ENCODE measurements around the gene ACTMAP. TPM values are rescaled to one million over a fixed set of nuclear protein-coding genes. Genes with fewer than 3 reads are reported as not detected.
A peak's percentile ranks its signal among the peaks of the same experiment; 100 is the strongest.

The ACTMAP gene
- total RNA-seq, 1 experiment from 2014 or later, result 1.6 TPM

GRCh38 chr19:40723661-40724254, 26.5 kb downstream of the ACTMAP start:
- no peak for DNase-seq (ENCODE audit: extremely low read depth, low read depth)

- DNase-seq (ENCODE audit: extremely low read depth, low read depth), result no peak
Observed at GRCh38 chr19:40721936-40722661, 28.2 kb downstream of the ACTMAP start.

GRCh38 chr19:40721140-40721486, 29.2 kb downstream of the ACTMAP start:
- no peak for DNase-seq (ENCODE audit: extremely low read depth, low read depth)

GRCh38 chr19:40719414-40719894, 30.8 kb downstream of the ACTMAP start:
- no peak for DNase-seq (ENCODE audit: extremely low read depth, low read depth)

GRCh38 chr19:40718774-40719391, 31.4 kb downstream of the ACTMAP start:
- no peak for DNase-seq (ENCODE audit: extremely low read depth, low read depth)

GRCh38 chr19:40717880-40718773, 32.1 kb downstream of the ACTMAP start:
- no peak for DNase-seq (ENCODE audit: extremely low read depth, low read depth)

- DNase-seq (ENCODE audit: extremely low read depth, low read depth), result no peak
Observed at GRCh38 chr19:40717325-40717879, 32.9 kb downstream of the ACTMAP start.

GRCh38 chr19:40716482-40717324, 33.6 kb downstream of the ACTMAP start, which contains the start of the genes COQ8B and ITPKC:
COQ8B (minus strand) TSS chr19:40716886; CDS start chr19:40714632, 2,254 bp downstream.
ITPKC (plus strand) TSS chr19:40717112; CDS start chr19:40717136, 24 bp downstream.
- DNase-seq (ENCODE audit: extremely low read depth, low read depth), result peak; percentile 95

GRCh38 chr19:40716031-40716481, 34.2 kb downstream of the ACTMAP start:
- no peak for DNase-seq (ENCODE audit: extremely low read depth, low read depth)

DNA sequence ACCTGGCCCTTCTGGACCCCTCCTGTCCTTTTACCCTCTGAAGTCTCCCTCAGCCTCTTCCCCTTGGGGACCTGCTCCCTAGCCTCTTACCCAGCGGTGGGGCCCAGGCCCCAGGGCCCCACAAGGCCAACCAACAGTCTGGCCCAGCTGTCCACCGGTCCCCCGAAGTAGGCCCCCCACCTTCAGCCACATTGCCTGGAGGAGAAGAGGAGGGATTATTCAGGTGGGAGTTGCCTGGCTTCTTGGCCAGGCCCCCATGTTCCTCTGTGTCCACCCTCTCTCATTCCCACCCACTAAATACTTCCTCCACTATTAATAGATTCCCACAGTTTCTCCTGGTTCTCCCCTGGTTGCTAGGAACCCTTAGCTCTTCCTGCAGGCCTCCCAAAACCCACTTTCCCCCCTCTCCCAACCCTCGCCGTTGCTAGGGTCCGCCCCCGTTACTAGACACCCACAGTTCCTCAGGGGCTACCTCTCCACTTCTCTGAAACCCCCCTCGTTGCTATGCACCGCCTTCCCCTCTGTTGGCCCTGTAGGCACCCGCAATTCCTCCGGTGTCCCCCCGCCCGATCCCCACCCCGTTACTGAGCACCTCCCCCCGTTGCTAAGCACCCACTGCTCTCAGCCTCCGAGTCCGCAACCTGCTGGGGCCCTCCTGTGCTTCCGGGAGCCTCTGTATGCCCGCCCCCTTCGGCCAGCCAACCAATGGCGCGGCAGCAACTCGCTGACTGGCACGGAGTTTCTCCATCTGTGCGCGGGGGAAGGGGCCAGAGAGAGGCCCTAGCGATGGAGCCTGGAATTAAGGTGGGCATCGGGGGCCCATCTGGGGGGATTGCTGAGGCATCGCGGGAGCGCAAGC, 35.6 kb downstream of the ACTMAP start:
- peak; percentile 85 for DNase-seq (ENCODE audit: extremely low read depth, low read depth)

GRCh38 chr19:40713939-40714338, 36.3 kb downstream of the ACTMAP start:
- no peak for DNase-seq (ENCODE audit: extremely low read depth, low read depth)

DNA sequence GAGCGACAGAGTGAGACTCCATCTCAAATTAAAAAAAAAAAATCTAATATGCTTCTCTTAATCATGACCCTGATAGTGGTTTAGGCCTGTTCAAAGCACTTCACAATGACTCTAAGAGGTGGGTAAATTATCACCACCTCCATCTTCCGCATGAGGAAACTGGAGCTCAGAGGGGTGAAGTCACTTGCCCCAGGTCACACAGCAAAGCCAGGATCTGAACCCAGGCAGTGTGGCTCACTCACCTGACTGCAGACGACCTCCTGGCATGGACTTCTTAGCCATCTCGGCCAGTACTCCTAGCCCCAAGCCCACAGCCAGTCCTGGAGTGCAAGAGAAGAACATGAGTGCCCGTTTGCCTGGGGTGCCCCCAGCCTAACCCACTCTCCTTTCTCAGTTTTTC, 40.5 kb downstream of the ACTMAP start:
- DNase-seq (ENCODE audit: extremely low read depth, low read depth), result no peak

- DNase-seq (ENCODE audit: extremely low read depth, low read depth), result no peak
Observed at GRCh38 chr19:40707615-40708014, 42.7 kb downstream of the ACTMAP start.

- no peak for DNase-seq (ENCODE audit: extremely low read depth, low read depth)
Observed at GRCh38 chr19:40705950-40706619, 44.2 kb downstream of the ACTMAP start.

DNA sequence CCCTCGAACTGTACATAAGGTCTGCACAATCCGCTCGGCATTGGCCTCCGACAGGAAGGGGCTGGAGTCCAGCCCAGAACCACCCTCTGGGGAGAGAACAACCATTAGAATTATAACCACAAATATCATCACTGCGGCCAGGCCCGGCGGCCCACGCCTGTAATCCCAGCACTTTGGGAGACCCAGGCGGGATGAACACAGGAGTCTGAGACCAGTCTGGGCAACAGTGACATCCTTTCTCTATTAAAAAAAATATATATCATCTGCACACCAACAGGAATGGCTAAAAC, 45.0 kb downstream of the ACTMAP start:
- no peak for DNase-seq (ENCODE audit: extremely low read depth, low read depth)

DNA sequence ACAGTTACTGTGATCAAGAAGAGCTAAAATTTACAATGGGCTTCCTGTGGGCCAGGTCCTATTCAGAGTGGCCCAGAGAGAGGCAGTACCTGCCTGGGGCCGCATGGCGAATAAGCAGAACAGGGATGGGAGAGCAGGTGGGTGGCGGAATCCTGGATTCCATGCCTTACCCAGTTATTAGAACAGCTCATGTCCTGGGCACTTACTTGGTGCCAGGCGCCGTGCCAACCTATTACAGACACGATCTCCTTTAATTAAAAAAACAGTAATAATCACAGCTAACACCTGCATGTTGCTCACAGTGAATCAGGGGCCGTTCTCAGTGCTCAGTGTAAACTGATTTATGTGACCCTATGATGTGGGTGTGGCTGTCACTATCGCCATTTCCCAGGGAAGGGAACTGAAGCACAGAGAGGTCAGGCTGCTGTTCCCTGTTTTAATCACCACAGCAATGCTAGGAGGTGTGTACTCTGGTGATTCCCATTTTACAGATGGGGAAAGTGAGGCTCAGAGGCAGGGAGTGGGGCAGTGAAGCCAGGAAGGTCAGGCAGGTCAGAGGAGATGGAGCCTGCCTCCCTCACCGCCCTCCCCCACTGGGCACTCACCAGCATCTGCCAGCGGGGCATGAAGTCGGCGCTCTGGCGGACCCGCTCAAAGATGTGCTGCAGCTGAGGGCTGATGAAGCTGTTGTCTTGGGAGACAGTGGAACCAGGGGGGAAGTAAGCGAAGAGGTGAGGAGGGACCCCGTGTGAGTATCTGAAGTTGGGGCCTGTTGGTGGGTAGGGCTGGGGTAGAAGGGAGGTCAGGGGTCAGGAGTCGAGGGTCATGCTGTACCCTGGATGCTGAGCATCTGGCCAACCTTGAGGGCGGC, 45.6 kb downstream of the ACTMAP start:
- DNase-seq (ENCODE audit: extremely low read depth, low read depth), result no peak
